Measurements from ENCODE around the gene RUFY1. TPM values are rescaled to one million over a fixed set of nuclear protein-coding genes. Genes with fewer than 3 reads are reported as not detected.

RUFY1 gene
- total RNA-seq, 2 donors from 2014 or later, result 48.7 to 55.6 TPM

- no peaks in the 10 kb centered on the region for H3K4me1 ChIP-seq (replicated peaks)
These were observed 62.5 kb downstream of the RUFY1 start for GRCh38 chr5:179612577-179613459.

GRCh38 chr5:179613460-179614071 is 63.2 kb downstream of the RUFY1 start:
- 59% methylated on average over 8 of the region's 8 CpGs for WGBS
- Histone ChIP-seq H3K4me3 (no peak overlapping the region), H3K9me3 (no peaks in the 10 kb centered on the region), H3K4me1 (replicated peaks) (peaks cover 4% of the 10 kb centered on the region), H3K27me3 (replicated peaks; ENCODE audit: insufficient read depth) (no peaks in the 10 kb centered on the region), H3K27ac (no peak overlapping the region), H3K36me3 (peaks cover 6 to 32% of the 10 kb centered on the region in 2 donors)
- DNase-seq (ENCODE audit: low spot score), result no peak
- intact Hi-C loops (cut with DNase I), result no loop called here
- no peak for TF ChIP-seq CTCF (IDR thresholded peaks at IDR 0.05)
- no peak for TF ChIP-seq POLR2AphosphoS5 (IDR thresholded peaks at IDR 0.05)
- no peak for TF ChIP-seq POLR2A (IDR thresholded peaks at IDR 0.05)

More at GRCh38 chr5:179612577-179613459, 62.5 kb downstream of the RUFY1 start:
- no peak for DNase-seq (ENCODE audit: low spot score)
- Histone ChIP-seq H3K36me3 (peaks cover 6 to 32% of the 10 kb centered on the region in 2 donors), H3K27ac (no peak overlapping the region), H3K27me3 (replicated peaks; ENCODE audit: insufficient read depth) (no peaks in the 10 kb centered on the region), H3K9me3 (no peaks in the 10 kb centered on the region), H3K4me3 (no peak overlapping the region)
- intact Hi-C loops (cut with DNase I), result no loop called here
- TF ChIP-seq CTCF (IDR thresholded peaks at IDR 0.05) (no peak), POLR2AphosphoS5 (IDR thresholded peaks at IDR 0.05) (no peak), POLR2A (IDR thresholded peaks at IDR 0.05) (no peak)
- WGBS, result 69% methylated on average over 21 of the region's 21 CpGs

- Histone ChIP-seq H3K27ac (no peak overlapping the region), H3K4me3 (no peak overlapping the region), H3K9me3 (no peaks in the 10 kb centered on the region), H3K36me3 (peaks cover 6 to 32% of the 10 kb centered on the region in 2 donors), H3K4me1 (replicated peaks) (peaks cover 6% of the 10 kb centered on the region), H3K27me3 (replicated peaks; ENCODE audit: insufficient read depth) (no peaks in the 10 kb centered on the region)
- DNase-seq (ENCODE audit: low spot score), result no peak
- no peak for TF ChIP-seq POLR2A (IDR thresholded peaks at IDR 0.05)
- no peak for TF ChIP-seq POLR2AphosphoS5 (IDR thresholded peaks at IDR 0.05)
- no peak for TF ChIP-seq CTCF (IDR thresholded peaks at IDR 0.05)
- WGBS, result 52% methylated on average over 8 of the region's 8 CpGs
- intact Hi-C loops (cut with DNase I), result no loop called here
These were observed 64.4 kb downstream of the RUFY1 start for GRCh38 chr5:179614745-179615144.

- intact Hi-C loops (cut with DNase I), result no loop called here
- H3K36me3 ChIP-seq, result peaks cover 6 to 32% of the 10 kb centered on the region in 2 donors
- TF ChIP-seq POLR2AphosphoS5 (IDR thresholded peaks at IDR 0.05) (no peak), CTCF (IDR thresholded peaks at IDR 0.05) (no peak), POLR2A (IDR thresholded peaks at IDR 0.05) (no peak)
- no peak overlapping the region for H3K4me3 ChIP-seq
- no peaks in the 10 kb centered on the region for H3K27me3 ChIP-seq (replicated peaks; ENCODE audit: insufficient read depth)
- WGBS, result 48% methylated on average over 2 of the region's 2 CpGs
- H3K9me3 ChIP-seq, result no peaks in the 10 kb centered on the region
- no peak for DNase-seq (ENCODE audit: low spot score)
- peaks cover 6% of the 10 kb centered on the region for H3K4me1 ChIP-seq (replicated peaks)
- no peak overlapping the region for H3K27ac ChIP-seq
These were observed 64.8 kb downstream of the RUFY1 start for GRCh38 chr5:179615203-179615602.

Data from prostate gland (tissue), 2 donors.